H1 (cell line): ENCODE data around the gene KCNC1. TPM values are rescaled to one million over a fixed set of nuclear protein-coding genes. Genes with fewer than 3 reads are reported as not detected.

ENCODE experiments used
- CTCF ChIA-PET: fragments of 300-600 bp; sonication (Branson Sonifier 250); formaldehyde crosslinking; loops from one replicate; lab custom pipeline; 2021; ENCODE audit not compliant: partially characterized antibody; lab: Charles Lee
- POLR2A ChIA-PET: fragments of 300-600 bp; sonication (Branson Sonifier 250); formaldehyde crosslinking; loops from one replicate; lab custom pipeline; 2021; ENCODE audit warnings: inconsistent platforms; ENCODE audit not compliant: partially characterized antibody; lab: Charles Lee
- DNase-seq, 2 experiments: peaks; one replicate each; pipeline versions ENCODE4 v3.0.0 to v3.0.0-alpha.2; 2010 to 2022; ENCODE audit warnings: low spot score in 2 of 2, low read depth in 1 of 2, mixed read lengths in 1 of 2
- FAIRE-seq: peaks from 2 replicates; lab custom pipeline; 2011; peaks lifted over from hg19 to GRCh38; lab: Jason Lieb, UNC
- H2AFZ ChIP-seq: 2 replicates; pipeline ENCODE4 v1.8.1; 2012; ENCODE audit warnings: low read length, inconsistent platforms
- H2AK5ac ChIP-seq: 2 replicates; pipeline ENCODE4 v1.6.1; 2013; ENCODE audit warnings: low read depth, low read length
- H2BK120ac ChIP-seq: replicated peaks from 2 replicates; pipeline ENCODE3; 2013; ENCODE audit warnings: low read depth, low read length, inconsistent platforms
- H2BK12ac ChIP-seq: 2 replicates; pipeline ENCODE4 v1.6.1; 2013; ENCODE audit warnings: low read depth, low read length
- H2BK15ac ChIP-seq: 2 replicates; pipeline ENCODE4 v1.6.1; 2013; ENCODE audit warnings: low read length
- H2BK20ac ChIP-seq: 2 replicates; pipeline ENCODE4 v1.6.1; 2013; ENCODE audit warnings: low read length
- H2BK5ac ChIP-seq: 2 replicates; pipeline ENCODE4 v1.6.1; 2013; ENCODE audit warnings: low read depth, low read length
- H3K14ac ChIP-seq: 2 replicates; pipeline ENCODE4 v1.6.1; 2013; ENCODE audit warnings: inconsistent platforms; ENCODE audit not compliant: insufficient read length
- H3K18ac ChIP-seq: 2 replicates; pipeline ENCODE4 v1.6.1; 2013; ENCODE audit warnings: low read length; ENCODE audit errors: extremely low read depth
- H3K23ac ChIP-seq: 2 replicates; pipeline ENCODE4 v1.6.1; 2013; ENCODE audit warnings: inconsistent platforms; ENCODE audit not compliant: insufficient read length
- H3K23me2 ChIP-seq: 2 replicates; pipeline ENCODE4 v1.6.1; 2013; ENCODE audit warnings: low read depth, low read length
- H3K27ac ChIP-seq: 2 replicates; pipeline ENCODE4 v1.6.1; 2011; ENCODE audit warnings: low read depth, low read length, inconsistent platforms
- H3K27me3 ChIP-seq, 4 experiments: replicated peaks in 1 of 4; 1 replicate in 1 of 4; 2 replicates in 3 of 4; pipeline versions ENCODE4 v1.6.1 to v1.8.1; 2011 to 2013; ENCODE audit warnings: low read length in 3 of 4, mild to moderate bottlenecking in 3 of 4, inconsistent platforms in 2 of 4, mixed read lengths in 2 of 4, moderate library complexity in 1 of 4; ENCODE audit not compliant: control insufficient read depth in 3 of 4, insufficient read depth in 3 of 4; ENCODE audit errors: extremely low read depth in 1 of 4
- H3K36me3 ChIP-seq, 4 experiments: 2 replicates each; pipeline versions ENCODE4 v1.6.1 to v1.8.1; 2011 to 2013; ENCODE audit warnings: mild to moderate bottlenecking in 4 of 4, low read length in 3 of 4, moderate library complexity in 2 of 4, control low read depth in 1 of 4, inconsistent platforms in 1 of 4; ENCODE audit not compliant: insufficient read depth in 4 of 4, control insufficient read depth in 2 of 4
- H3K4ac ChIP-seq: replicated peaks from 2 replicates; pipeline ENCODE3; 2013; ENCODE audit warnings: low read length, low read depth, mixed read lengths, inconsistent platforms; ENCODE audit not compliant: insufficient read length
- H3K4me1 ChIP-seq, 4 experiments: replicated peaks in 1 of 4; 1 replicate in 1 of 4; 2 replicates in 3 of 4; pipeline versions ENCODE4 v1.6.1 to v1.8.1; 2011 to 2013; ENCODE audit warnings: low read length in 3 of 4, inconsistent platforms in 2 of 4, mixed read lengths in 1 of 4; ENCODE audit not compliant: insufficient read depth in 4 of 4, control insufficient read depth in 3 of 4
- H3K4me2 ChIP-seq, 2 experiments: 2 replicates each; pipeline versions ENCODE4 v1.6.1 to v1.8.1; 2011 to 2013; ENCODE audit warnings: low read depth in 2 of 2, low read length in 2 of 2, control low read depth in 1 of 2, inconsistent platforms in 1 of 2, mild to moderate bottlenecking in 1 of 2; ENCODE audit not compliant: insufficient read depth in 1 of 2
- H3K4me3 ChIP-seq, 4 experiments: fragments of 200-600, 300-600 bp in 1 of 4; sonication (generic), shearing (Covaris generic), sonication (Bioruptor Twin) in 1 of 4; 2 replicates each; pipeline versions ENCODE4 v1.5.1 to v1.8.1; 2011 to 2016; ENCODE audit warnings: low read length in 4 of 4, low read depth in 3 of 4, control low read depth in 2 of 4, inconsistent platforms in 2 of 4, mild to moderate bottlenecking in 2 of 4, mixed read lengths in 1 of 4, moderate library complexity in 1 of 4; ENCODE audit not compliant: insufficient read depth in 2 of 4; ENCODE audit errors: extremely low read depth in 1 of 4
- H3K56ac ChIP-seq: replicated peaks from 2 replicates; pipeline ENCODE3; 2013; ENCODE audit warnings: low read depth, mild to moderate bottlenecking, mixed read lengths, low read length, inconsistent platforms; ENCODE audit not compliant: insufficient read length
- H3K79me1 ChIP-seq: 2 replicates; pipeline ENCODE4 v1.6.1; 2013; ENCODE audit warnings: low read depth, low read length, control low read depth
- H3K79me2 ChIP-seq, 2 experiments: 2 replicates each; pipeline versions ENCODE4 v1.6.1 to v1.8.1; 2012 to 2013; ENCODE audit warnings: low read length in 2 of 2, mild to moderate bottlenecking in 2 of 2, inconsistent platforms in 1 of 2; ENCODE audit not compliant: insufficient read depth in 2 of 2, control insufficient read depth in 1 of 2
- H3K9ac ChIP-seq, 4 experiments: replicated peaks in 1 of 4; 1 replicate in 1 of 4; 2 replicates in 3 of 4; pipeline versions ENCODE4 v1.6.1 to v1.8.1; 2011 to 2013; ENCODE audit warnings: low read depth in 3 of 4, low read length in 3 of 4, control low read depth in 2 of 4, mild to moderate bottlenecking in 2 of 4, moderate library complexity in 2 of 4, inconsistent platforms in 1 of 4; ENCODE audit errors: extremely low read depth in 1 of 4
- H3K9me3 ChIP-seq, 2 experiments: 2 replicates each; pipeline versions ENCODE4 v1.6.1 to v1.8.1; 2012 to 2013; ENCODE audit warnings: mild to moderate bottlenecking in 2 of 2, moderate library complexity in 2 of 2, control low read depth in 1 of 2, inconsistent platforms in 1 of 2, low read depth in 1 of 2, low read length in 1 of 2, mixed read lengths in 1 of 2; ENCODE audit not compliant: insufficient read depth in 2 of 2
- H4K20me1 ChIP-seq, 2 experiments: replicated peaks in 1 of 2; 2 replicates each; pipeline versions ENCODE3 to v1.8.1; 2011 to 2013; ENCODE audit warnings: inconsistent platforms in 2 of 2, low read length in 2 of 2, mild to moderate bottlenecking in 1 of 2; ENCODE audit not compliant: insufficient read depth in 2 of 2, control insufficient read depth in 1 of 2
- H4K5ac ChIP-seq: 2 replicates; pipeline ENCODE4 v1.6.1; 2013; ENCODE audit warnings: low read length, low read depth, mixed read lengths, inconsistent platforms; ENCODE audit not compliant: insufficient read length
- H4K8ac ChIP-seq: 2 replicates; pipeline ENCODE4 v1.8.0; 2013; ENCODE audit warnings: mild to moderate bottlenecking, moderate library complexity, low read length, inconsistent platforms; ENCODE audit not compliant: insufficient read depth; ENCODE audit errors: extremely low read depth
- H4K91ac ChIP-seq: replicated peaks from 2 replicates; pipeline ENCODE3; 2013; ENCODE audit warnings: low read length, mixed read lengths, inconsistent platforms; ENCODE audit not compliant: insufficient read length
- ATF2 ChIP-seq: IDR thresholded peaks from 2 replicates; pipeline ENCODE4 v1.6.1; 2012; ENCODE audit warnings: low read length, inconsistent platforms
- BCL11A ChIP-seq, 2 experiments: IDR thresholded peaks; one replicate each; pipeline ENCODE4 v1.6.1; 2011; ENCODE audit warnings: low read depth in 2 of 2, low read length in 2 of 2, mild to moderate bottlenecking in 2 of 2
- CEBPB ChIP-seq: IDR thresholded peaks from 2 replicates; pipeline ENCODE4 v1.6.1; 2012; ENCODE audit warnings: low read depth, low read length
- CTCF ChIP-seq, 3 experiments: IDR thresholded peaks; 1 replicate in 2 of 3; 2 replicates in 1 of 3; pipeline versions ENCODE4 v1.5.1 to v1.6.1; 2011; ENCODE audit warnings: low read length in 3 of 3, mild to moderate bottlenecking in 3 of 3, inconsistent platforms in 2 of 3, low read depth in 1 of 3, moderate library complexity in 1 of 3; ENCODE audit not compliant: insufficient read depth in 1 of 3; ENCODE audit errors: control extremely low read depth in 1 of 3
- SAP30 ChIP-seq: fragments of 300-600 bp; sonication (generic); IDR thresholded peaks from 2 replicates; pipeline ENCODE4 v1.7.1; 2012; ENCODE audit warnings: low read length, moderate library complexity, mild to moderate bottlenecking, inconsistent platforms; ENCODE audit not compliant: insufficient read depth, insufficient replicate concordance
- whole genome bisulfite sequencing, 2 experiments: shearing (Covaris generic) in 1 of 2; methylation state at CpG; one replicate each; pipeline versions ENCODE4 v1.1.6 to v1.1.7; 2013 to 2015; ENCODE audit warnings: low lambda C conversion rate in 2 of 2, mixed read lengths in 2 of 2, inconsistent platforms in 1 of 2, low coverage in 1 of 2, missing lambda C conversion rate in 1 of 2; ENCODE audit not compliant: insufficient replicate concordance in 2 of 2, insufficient coverage in 1 of 2, insufficient read length in 1 of 2; ENCODE audit errors: extremely low coverage in 1 of 2, missing lambda C conversion rate in 1 of 2; 5-methylcytosine and 5-hydroxymethylcytosine counted together
- polyA plus RNA-seq, 7 experiments: library from polyadenylated mRNA; depleted of rRNA in 3 of 7; stranded (reverse) in 5 of 7; unstranded in 2 of 7; fragments of >200 nt in 5 of 7; fragments of 200-250 nt in 2 of 7; gene quantifications; 1 replicate in 5 of 7; 2 replicates in 1 of 7; 4 replicates in 1 of 7; pipeline versions ENCODE4 v1.2.1 to v1.2.3, GENCODE V29; 2011 to 2013; ENCODE audit warnings: missing spikeins in 2 of 7, mixed read lengths in 2 of 7
- total RNA-seq: library from RNA; stranded (reverse); fragmentation: NEBNext Ultra II Directional; extraction: Animal tissue kit (Norgen Biotek cat#: 25700); gene quantifications from 2 replicates; pipeline ENCODE4 v1.2.1, GENCODE V29; 2021

Gene KCNC1
- total and polyA plus RNA-seq, 2 of the 8 experiments (the other 6 are each of a cell fraction or from before 2014, with no cell fraction given) = 0.11 to 0.26 TPM

GRCh38 chr11:17763244-17763643 is 28.7 kb downstream of the KCNC1 start:
- Histone ChIP-seq H3K27me3 (no peaks in the 10 kb centered on the region), H3K4me2 (no peak overlapping the region), H3K9me3 (no peaks in the 10 kb centered on the region), H3K79me1 (no peaks in the 10 kb centered on the region), H3K23ac (no peak overlapping the region), H3K23me2 (peaks cover 9% of the 10 kb centered on the region; the same call in 1 of the 2 replicates), H4K20me1 (peaks cover 0 to 2% of the 10 kb centered on the region in 2 experiments), H3K27ac (no peak overlapping the region), H2BK15ac (no peak overlapping the region), H2BK12ac (no peak overlapping the region), H3K36me3 (no peaks in the 10 kb centered on the region), H2BK5ac (no peak overlapping the region), H2BK20ac (no peak overlapping the region), H3K4ac (no peak overlapping the region), H2AK5ac (no peak overlapping the region), H3K14ac (no peak overlapping the region), H3K56ac (peak overlapping the region; percentile 77), H3K18ac (no peak overlapping the region), H3K9ac (no peak overlapping the region), H2BK120ac (no peak overlapping the region), H3K4me1 (peaks cover 0 to 7% (median 1%) of the 10 kb centered on the region in 4 experiments; a peak in 3 of 7 replicates), H4K91ac (no peak overlapping the region), H4K5ac (no peak overlapping the region), H4K8ac (no peak overlapping the region; the same call in 1 of the 2 replicates), H3K4me3 (no peak overlapping the region), H2AFZ (no peak overlapping the region), H3K79me2 (no peaks in the 10 kb centered on the region)
- ChIA-PET POLR2A (no interaction called here), CTCF (interaction anchor here (1.4 to 6.7 kb wide), 4 partner anchors 31 to 210 kb away, joined by 3 to 82 read pairs (median 43); partner anchors contain the start of gene KCNC1)
- WGBS, 2 experiments = 90% methylated on average over 6 of the region's 7 CpGs; no CpG with 5 or more reads in 1 of the 2 experiments
- FAIRE-seq = no peak
- DNase-seq = no peak
- TF ChIP-seq CTCF (IDR thresholded peaks at IDR 0.05; ENCODE audit: control extremely low read depth in 1 of 3, insufficient read depth in 1 of 3, low read depth in 1 of 3, low read length in 3 of 3) = no peak
- TF ChIP-seq ATF2 = no peak
- TF ChIP-seq BCL11A (IDR thresholded peaks at IDR 0.05; ENCODE audit: low read depth in 2 of 2, low read length in 2 of 2) = no peak
- no peak for TF ChIP-seq SAP30
- no peak for TF ChIP-seq CEBPB
